ENCODE measurements around the gene TJP2.
"Not testable (repeated sequence)": the region's sequence is repeated elsewhere in the genome, so short reads cannot be mapped to it uniquely, and the experiment has no call there.

The TJP2 gene

GRCh38 chr9:69293156-69293555, 119.1 kb downstream of the TJP2 start:
- no peak overlapping the region for H3K4me3 ChIP-seq (ENCODE audit: low read depth, low read length)
- no peak for TF ChIP-seq CTCF (IDR thresholded peaks at IDR 0.05; ENCODE audit: borderline replicate concordance, insufficient read depth, low read depth, low read length)

- H3K4me3 ChIP-seq (ENCODE audit: low read depth, low read length): no peak overlapping the region
- TF ChIP-seq CTCF (IDR thresholded peaks at IDR 0.05; ENCODE audit: borderline replicate concordance, insufficient read depth, low read depth, low read length): no peak
Observed at GRCh38 chr9:69295872-69296552, 121.9 kb downstream of the TJP2 start.

GRCh38 chr9:69297300-69297980, 123.4 kb downstream of the TJP2 start:
- TF ChIP-seq CTCF (IDR thresholded peaks at IDR 0.05; ENCODE audit: borderline replicate concordance, insufficient read depth, low read depth, low read length): no peak

GRCh38 chr9:69299315-69299714, 125.2 kb downstream of the TJP2 start:
- no peak overlapping the region for H3K4me3 ChIP-seq (ENCODE audit: low read depth, low read length)
- TF ChIP-seq CTCF (IDR thresholded peaks at IDR 0.05; ENCODE audit: borderline replicate concordance, insufficient read depth, low read depth, low read length): no peak

More at GRCh38 chr9:69297300-69297980, 123.4 kb downstream of the TJP2 start:
- no peak overlapping the region for H3K4me3 ChIP-seq (ENCODE audit: low read depth, low read length)

DNA sequence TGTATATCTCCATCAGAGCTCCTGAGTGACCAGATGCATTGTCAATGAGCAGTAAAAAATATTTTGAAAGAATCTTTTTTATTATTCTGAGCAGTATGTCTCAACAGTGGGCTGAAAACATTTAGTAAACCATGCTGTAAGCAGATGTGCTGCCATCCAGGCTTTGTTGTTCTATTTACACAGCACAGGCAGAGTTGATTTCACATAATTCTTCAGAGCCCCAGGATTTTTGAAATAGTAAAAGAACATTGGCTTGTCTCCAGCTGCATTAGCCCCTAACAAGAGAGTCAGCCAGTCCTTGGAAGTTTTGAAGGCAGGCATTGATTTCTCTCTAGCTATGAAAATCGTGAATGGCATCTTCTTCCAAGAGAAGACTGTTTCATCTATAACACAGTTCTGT, 125.7 kb downstream of the TJP2 start:
- H3K4me3 ChIP-seq (ENCODE audit: low read depth, low read length): no peak overlapping the region
- no peak for TF ChIP-seq CTCF (IDR thresholded peaks at IDR 0.05; ENCODE audit: borderline replicate concordance, insufficient read depth, low read depth, low read length)

GRCh38 chr9:69303331-69303730, 129.3 kb downstream of the TJP2 start:
- no peak overlapping the region for H3K4me3 ChIP-seq (ENCODE audit: low read depth, low read length)
- no peak for TF ChIP-seq CTCF (IDR thresholded peaks at IDR 0.05; ENCODE audit: borderline replicate concordance, insufficient read depth, low read depth, low read length)

GRCh38 chr9:69306895-69307445, 132.9 kb downstream of the TJP2 start:
- not testable (repeated sequence) for H3K4me3 ChIP-seq (ENCODE audit: low read depth, low read length)
